ENCODE measurements around the gene KIAA1671.
A peak's percentile ranks its signal among the peaks of the same experiment; 100 is the strongest.

GRCh38 chr22:25002241-25002985 lies 49.9 kb downstream of the KIAA1671 start:
- TF ChIP-seq SP1 (IDR thresholded peaks at IDR 0.05) (no peak), EGR1 (IDR thresholded peaks at IDR 0.05; ENCODE audit: low read depth in 2 of 2) (no peak), CTCF (IDR thresholded peaks at IDR 0.05; ENCODE audit: low read depth, low read length, missing input control) (no peak), MAX (IDR thresholded peaks at IDR 0.05) (no peak), JUND (IDR thresholded peaks at IDR 0.05) (no peak), REST (IDR thresholded peaks at IDR 0.05) (no peak), RAD21 (IDR thresholded peaks at IDR 0.05) (peak in 1 of 2 donors; percentile 21), TAF1 (conservative IDR thresholded peaks at IDR 0.05) (no peak), YY1 (IDR thresholded peaks at IDR 0.05) (no peak), ATF3 (IDR thresholded peaks at IDR 0.05) (peak; percentile 74), ZBTB33 (IDR thresholded peaks at IDR 0.05) (no peak)

Data from liver (tissue), 3 donors.